Tibial nerve (tissue), 3 donors: ENCODE measurements around the gene TRMT10C.

Experiments
- CTCF ChIP-seq, 5 experiments: fragments of 200-600 bp in 3 of 5; fragments of 450-650 bp in 2 of 5; sonication (generic) in 3 of 5; IDR thresholded peaks; one replicate each; pipeline ENCODE4 v1.5.1; 2016 to 2019; ENCODE audit warnings: antibody characterized with exemption in 5 of 5, mild to moderate bottlenecking in 3 of 5, moderate library complexity in 2 of 5
- POLR2A ChIP-seq, 2 donors: fragments of 450-650 bp; IDR thresholded peaks; one replicate each; pipeline ENCODE4 v1.6.1; 2017; ENCODE audit warnings: antibody characterized with exemption in 2 of 2, mild to moderate bottlenecking in 2 of 2, moderate library complexity in 2 of 2

- no peak for TF ChIP-seq CTCF (IDR thresholded peaks at IDR 0.05)
- TF ChIP-seq POLR2A (IDR thresholded peaks at IDR 0.05), result no peak
Measured at GRCh38 chr3:101527441-101527840, 34.2 kb upstream of the TRMT10C start.
